ENCODE results near the gene MRPS23. TPM values are rescaled to one million over a fixed set of nuclear protein-coding genes. Genes with fewer than 3 reads are reported as not detected.

MRPS23 gene
- total and polyA plus RNA-seq, 9 of the 15 experiments (the other 6 are each of a cell fraction or from before 2014, with no cell fraction given): 59.1 to 298 (median 98.8) TPM

DNA sequence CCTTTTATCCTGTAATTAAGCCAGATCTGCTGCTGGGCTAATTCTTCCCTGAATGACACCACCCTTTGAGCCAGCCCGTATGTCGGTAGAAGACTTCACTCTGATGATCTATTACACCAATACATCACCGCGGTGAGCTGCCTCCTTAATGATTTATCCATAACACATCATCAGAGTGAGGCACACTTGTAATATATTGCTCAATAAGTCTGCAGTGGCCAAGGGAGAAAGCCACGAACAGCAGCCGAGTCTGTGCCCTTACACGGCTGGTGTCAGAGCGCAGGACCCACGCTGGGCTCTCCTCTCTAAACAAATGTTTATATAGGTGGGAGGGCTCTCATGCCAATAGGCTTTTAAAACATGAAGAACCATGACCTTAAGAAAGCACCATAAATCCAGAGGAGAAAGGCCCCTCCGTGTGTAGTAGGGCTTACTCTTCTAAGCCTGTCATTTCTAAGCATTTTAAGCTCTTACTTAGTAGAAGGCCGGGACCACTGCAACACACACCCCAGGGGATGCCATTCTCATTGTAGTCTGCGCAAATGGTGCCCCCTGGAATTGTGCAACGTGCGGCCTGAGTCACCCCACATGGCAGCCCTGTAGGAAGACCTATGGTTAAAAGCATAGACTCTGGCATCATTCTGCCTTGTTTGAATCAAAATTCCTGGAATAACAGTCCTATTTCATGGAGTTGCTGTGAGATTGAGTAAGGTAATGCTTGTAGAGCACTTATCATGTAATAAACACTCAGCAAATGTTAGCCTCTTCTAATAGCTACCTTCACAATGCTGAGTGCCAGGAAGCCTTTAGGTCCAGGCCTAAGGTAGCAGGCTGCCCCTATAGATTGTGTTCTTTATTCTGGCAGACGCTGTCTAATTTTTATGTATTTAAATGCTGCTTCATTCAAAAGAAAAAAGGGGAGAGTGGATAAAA, 26.1 kb downstream of the MRPS23 start:
- ATAC-seq: no peak

More for the DNA sequence above, 26.1 kb downstream of the MRPS23 start:
- Histone ChIP-seq H3K27ac (ENCODE audit: extremely low read depth, low read depth, low read length) (no peak overlapping the region), H3K4me1 (replicated peaks in 1 of 2; ENCODE audit: control insufficient read depth in 2 of 2, insufficient read depth in 2 of 2, low read length in 2 of 2) (no peaks in the 10 kb centered on the region), H3K9ac (ENCODE audit: insufficient read depth in 1 of 2, low read depth in 2 of 2, low read length in 2 of 2) (no peak overlapping the region), H4K20me1 (replicated peaks; ENCODE audit: control insufficient read depth, insufficient read depth, low read length) (no peaks in the 10 kb centered on the region), H3K4me3 (no peak overlapping the region), H3K79me2 (ENCODE audit: control insufficient read depth, insufficient read depth, low read length) (no peaks in the 10 kb centered on the region), H3K36me3 (ENCODE audit: control insufficient read depth, insufficient read depth, low read length) (no peaks in the 10 kb centered on the region), H3K27me3 (ENCODE audit: control insufficient read depth in 2 of 2, insufficient read depth in 2 of 2, low read length in 2 of 2) (peaks cover 25 to 33% of the 10 kb centered on the region in 2 experiments), H3K4me2 (ENCODE audit: insufficient read depth, low read length) (no peak overlapping the region), H3K9me3 (replicated peaks; ENCODE audit: control insufficient read depth, insufficient read depth, low read depth, low read length) (no peaks in the 10 kb centered on the region), H3K9me1 (ENCODE audit: control insufficient read depth, insufficient read depth, low read length) (no peaks in the 10 kb centered on the region), H2AFZ (ENCODE audit: low read depth, low read length) (no peak overlapping the region)
- BruUV-seq (replicated peaks): no TSS peak
- ChIA-PET POLR2A (interaction anchor here (0.7 to 1.8 kb wide), 2 partner anchors 10 to 1157 kb away, joined by 3 to 7 read pairs; no protein-coding TSS in a partner anchor), CTCF (ENCODE audit: low intra/inter-chr PET ratio) (no interaction called here)
- intact Hi-C loops (cut with micrococcal nuclease) (no loop called here), in situ Hi-C loops (cut with MboI) (no loop called here)
- 7% methylated on average over 14 of the region's 15 CpGs for WGBS (ENCODE audit: insufficient coverage, low coverage, missing lambda C conversion rate)
- FAIRE-seq (no peak), DNase-seq (ENCODE audit: extremely low read depth in 1 of 4, low spot score in 3 of 4) (no peak)
- no peak for TF ChIP-seq TAF7 (tag; IDR thresholded peaks at IDR 0.05)
- TF ChIP-seq, protein P1, sequence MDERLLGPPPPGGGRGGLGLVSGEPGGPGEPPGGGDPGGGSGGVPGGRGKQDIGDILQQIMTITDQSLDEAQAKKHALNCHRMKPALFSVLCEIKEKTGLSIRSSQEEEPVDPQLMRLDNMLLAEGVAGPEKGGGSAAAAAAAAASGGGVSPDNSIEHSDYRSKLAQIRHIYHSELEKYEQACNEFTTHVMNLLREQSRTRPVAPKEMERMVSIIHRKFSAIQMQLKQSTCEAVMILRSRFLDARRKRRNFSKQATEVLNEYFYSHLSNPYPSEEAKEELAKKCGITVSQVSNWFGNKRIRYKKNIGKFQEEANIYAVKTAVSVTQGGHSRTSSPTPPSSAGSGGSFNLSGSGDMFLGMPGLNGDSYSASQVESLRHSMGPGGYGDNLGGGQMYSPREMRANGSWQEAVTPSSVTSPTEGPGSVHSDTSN (CRISPR knock-in tag; IDR thresholded peaks at IDR 0.05; ENCODE audit: low read depth): no peak
- TF ChIP-seq, protein P1 (tag; conservative IDR thresholded peaks at IDR 0.05; ENCODE audit: low read depth): peak; percentile 30; the same call in 1 of the 2 replicates
- 0 out of 2 replicates have a peak, but pooled peaks have one; percentile 7 for TF ChIP-seq CEBPB (tag; IDR thresholded peaks at IDR 0.05)
- TF ChIP-seq ZFP36 (IDR thresholded peaks at IDR 0.05; ENCODE audit: low read depth, low read length, partially characterized antibody): no peak
- no peak for TF ChIP-seq RBM17 (IDR thresholded peaks at IDR 0.05; ENCODE audit: borderline replicate concordance, low read depth, low read length)

All from K562 (cell line).